CD4-positive, alpha-beta T cell treated with Interleukin-17A for 4 hours (primary cell): ENCODE measurements around the gene KCNAB1.

Experiments
- DNase-seq: peaks from one replicate; pipeline ENCODE4 v3.0.0-alpha.2; 2020; ENCODE audit warnings: mixed read lengths

KCNAB1 gene

DNA sequence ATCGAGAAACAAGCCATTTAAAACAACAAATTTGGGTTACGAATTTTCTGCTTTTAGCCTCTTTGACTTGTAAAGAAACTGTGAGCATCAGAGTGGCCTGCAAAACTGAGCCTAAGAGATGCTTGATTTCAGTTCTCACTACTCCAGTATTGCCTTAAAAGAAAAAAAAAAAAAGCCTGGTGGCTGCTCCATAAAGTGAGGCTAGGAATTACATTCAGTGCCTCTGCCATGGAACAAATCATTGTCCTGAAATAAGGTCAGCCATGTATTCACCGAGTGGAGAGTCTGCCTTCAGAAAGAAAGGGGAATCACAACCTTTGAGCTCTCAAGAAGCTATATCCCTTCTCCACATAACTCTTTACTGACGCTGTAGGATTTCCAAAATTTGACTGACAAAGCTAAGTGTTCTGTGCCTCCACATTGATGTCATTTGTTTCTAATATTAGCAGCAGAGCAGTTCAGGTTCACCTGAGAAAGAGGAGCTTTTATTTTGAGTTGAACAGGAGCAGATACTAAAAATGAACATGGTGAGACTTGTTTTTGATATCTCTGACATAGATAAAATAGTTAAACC is 297.3 kb downstream of the KCNAB1 start:
- DNase-seq = no peak

GRCh38 chr3:156418428-156418827 is 298.1 kb downstream of the KCNAB1 start:
- no peak for DNase-seq

DNA sequence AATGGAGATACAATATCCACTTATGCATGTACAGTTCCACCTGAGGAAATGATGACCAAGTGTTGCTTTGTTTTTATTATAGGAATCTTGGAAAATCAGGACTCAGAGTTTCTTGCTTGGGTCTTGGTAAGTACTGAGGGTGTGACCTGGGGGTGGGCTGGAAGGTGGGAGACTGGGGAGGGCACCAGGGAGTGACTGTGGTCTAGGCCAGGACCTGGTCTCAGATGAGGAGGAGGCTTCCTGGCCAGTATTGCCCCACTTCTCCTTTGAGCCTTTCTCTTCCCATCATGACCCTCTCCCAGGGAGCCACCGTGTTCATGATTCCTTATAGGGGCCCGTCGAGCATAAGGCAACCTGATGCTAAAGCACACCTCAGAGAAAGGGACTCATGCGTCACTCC is 301.2 kb downstream of the KCNAB1 start:
- DNase-seq = no peak

DNA sequence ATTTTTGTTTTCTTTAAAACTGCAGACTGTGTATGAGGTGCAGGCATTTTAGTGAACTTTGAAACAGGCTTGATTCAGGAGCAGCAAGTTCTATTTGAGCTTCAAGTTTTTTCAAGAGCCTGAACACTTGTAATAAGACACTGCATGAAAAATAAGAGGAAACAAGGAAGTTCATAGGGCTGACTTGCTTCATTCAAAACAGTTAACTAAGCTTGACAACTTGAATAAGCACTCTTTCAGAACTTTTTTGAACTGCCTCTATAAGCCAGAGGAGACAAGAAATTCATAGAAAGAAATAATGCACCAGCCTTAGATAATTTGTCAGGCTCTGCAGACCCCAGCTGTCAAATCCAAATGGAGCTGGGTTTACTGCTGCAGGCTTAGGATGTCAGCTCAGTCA is 304.4 kb downstream of the KCNAB1 start:
- no peak for DNase-seq

GRCh38 chr3:156425651-156426050 is 305.3 kb downstream of the KCNAB1 start:
- no peak for DNase-seq

- DNase-seq = no peak
Observed at GRCh38 chr3:156429125-156429524, 308.7 kb downstream of the KCNAB1 start.

DNA sequence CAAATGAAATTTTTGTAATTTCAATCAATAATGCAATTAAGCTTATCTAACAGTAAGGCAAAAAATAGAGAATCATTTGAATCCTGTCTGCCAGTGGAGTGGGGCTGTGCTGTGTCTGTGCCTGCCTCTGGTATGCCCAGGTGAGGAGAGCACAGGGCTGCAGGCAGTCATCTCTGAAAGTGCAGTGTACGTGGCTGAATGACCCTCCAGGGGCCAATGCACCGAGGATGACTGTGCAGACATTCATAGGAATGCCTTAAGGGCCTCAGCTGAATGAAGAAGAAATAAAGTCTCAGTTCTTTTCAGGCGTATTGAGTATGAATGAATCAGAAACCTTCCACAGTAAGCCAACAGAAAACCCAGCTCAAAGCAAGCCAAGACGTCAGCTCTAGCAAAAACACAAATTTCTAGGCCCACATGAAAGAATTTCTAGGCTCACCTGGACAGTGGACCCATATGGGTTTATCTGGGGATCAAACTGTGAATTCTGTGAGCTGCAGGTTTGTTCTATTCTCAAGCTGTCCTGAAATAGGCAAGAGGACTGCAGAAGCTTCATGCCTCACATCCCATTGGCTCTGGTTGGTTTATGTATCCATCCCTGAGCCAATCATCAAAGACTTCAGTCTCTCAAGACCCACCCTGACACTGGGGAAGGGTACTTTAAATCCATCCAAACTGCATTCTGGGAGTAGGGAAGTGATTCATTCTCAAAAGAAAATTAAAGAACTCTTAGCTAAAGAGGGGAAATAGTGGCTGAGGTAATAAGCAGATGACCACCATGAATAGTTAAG is 311.2 kb downstream of the KCNAB1 start:
- DNase-seq = no peak

DNA sequence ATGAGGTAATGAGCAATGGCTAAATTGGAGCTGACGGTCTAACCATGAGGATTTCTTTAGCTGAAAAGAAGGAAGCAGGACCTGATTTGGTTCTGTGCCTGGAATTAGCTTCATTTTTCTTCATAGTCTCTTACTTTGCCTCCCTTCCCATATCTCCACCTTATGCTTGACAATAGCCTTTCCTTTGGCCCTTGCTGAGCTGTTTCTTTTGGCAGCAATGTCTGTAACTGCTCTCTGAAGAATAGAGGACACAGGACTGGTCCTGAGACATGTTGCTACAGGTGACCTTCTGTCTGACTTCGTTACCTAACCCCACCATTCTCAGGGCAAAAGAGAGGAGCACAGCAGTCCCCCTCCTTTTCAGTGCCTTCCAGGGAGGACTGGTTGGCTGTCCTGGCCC is 312.2 kb downstream of the KCNAB1 start:
- no peak for DNase-seq

GRCh38 chr3:156433138-156433537 is 312.8 kb downstream of the KCNAB1 start:
- DNase-seq = no peak

- no peak for DNase-seq
Observed at GRCh38 chr3:156433910-156434309, 313.5 kb downstream of the KCNAB1 start.

- DNase-seq = no peak
Observed at GRCh38 chr3:156434921-156435320, 314.5 kb downstream of the KCNAB1 start.

GRCh38 chr3:156443079-156443478 is 322.7 kb downstream of the KCNAB1 start:
- no peak for DNase-seq

- DNase-seq = no peak
Observed at GRCh38 chr3:156445117-156446090, 325.0 kb downstream of the KCNAB1 start.

DNA sequence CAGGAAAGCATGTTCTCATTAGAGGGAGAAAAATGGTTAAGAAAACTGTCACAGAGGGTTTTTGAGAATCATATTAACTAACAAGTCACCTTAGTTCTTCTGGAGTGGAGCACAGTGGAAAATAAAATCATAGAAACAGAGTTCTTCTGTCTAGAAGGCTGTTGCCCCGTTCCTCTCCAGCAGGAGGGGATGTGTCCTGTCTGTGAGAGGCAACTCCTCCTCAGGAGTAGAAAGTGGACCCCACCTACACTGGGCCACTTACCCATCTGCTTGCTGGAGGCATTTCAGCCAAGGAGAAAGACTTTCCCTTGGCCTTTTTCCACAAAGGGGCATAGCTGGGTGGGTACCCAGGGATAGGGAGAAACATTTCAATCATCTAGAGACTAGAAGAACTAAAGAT is 327.9 kb downstream of the KCNAB1 start:
- DNase-seq = peak; percentile 51

GRCh38 chr3:156449710-156450574 is 329.6 kb downstream of the KCNAB1 start:
- no peak for DNase-seq

- DNase-seq = no peak
Observed at GRCh38 chr3:156455839-156456238, 335.5 kb downstream of the KCNAB1 start.

GRCh38 chr3:156456771-156457224 is 336.4 kb downstream of the KCNAB1 start:
- no peak for DNase-seq

- no peak for DNase-seq
Observed at GRCh38 chr3:156459434-156459833, 339.1 kb downstream of the KCNAB1 start.

DNA sequence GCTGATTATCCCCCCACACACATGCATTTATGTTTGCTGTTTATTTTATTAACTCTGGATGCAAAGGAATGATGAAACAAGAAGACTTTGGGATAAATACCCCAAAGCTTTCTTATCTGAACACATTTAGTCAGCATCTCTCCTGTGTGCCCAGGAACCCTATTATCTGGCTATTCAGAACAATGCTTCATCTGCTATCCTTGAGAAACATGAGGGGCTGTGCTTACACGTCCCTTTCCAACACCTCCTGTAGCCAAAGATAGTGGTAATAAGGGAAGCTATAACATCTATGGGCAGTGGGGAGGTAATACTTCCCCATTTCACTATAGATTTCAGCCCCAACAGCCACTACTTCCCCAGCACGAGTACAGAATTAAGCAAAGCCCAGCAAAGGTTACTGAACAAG is 339.8 kb downstream of the KCNAB1 start:
- no peak for DNase-seq

DNA sequence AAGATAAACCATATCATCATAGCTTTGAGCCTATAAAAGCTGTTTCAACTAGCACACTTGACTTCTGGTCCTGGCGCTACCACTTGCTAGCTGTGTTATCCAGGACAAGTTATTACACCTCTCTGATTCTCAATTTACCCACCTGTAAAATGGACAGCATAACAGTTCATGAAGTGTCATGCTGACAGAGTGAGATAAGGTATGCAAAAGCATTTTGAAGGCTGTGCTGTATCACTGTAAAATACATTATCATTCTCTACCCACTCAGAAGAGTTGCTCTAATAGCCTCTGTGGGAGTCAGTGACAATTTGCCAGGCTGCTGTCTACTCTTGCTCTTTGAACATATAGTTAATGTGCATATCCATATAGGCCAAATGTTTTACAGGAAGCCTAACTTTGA is 341.5 kb downstream of the KCNAB1 start:
- no peak for DNase-seq

DNA sequence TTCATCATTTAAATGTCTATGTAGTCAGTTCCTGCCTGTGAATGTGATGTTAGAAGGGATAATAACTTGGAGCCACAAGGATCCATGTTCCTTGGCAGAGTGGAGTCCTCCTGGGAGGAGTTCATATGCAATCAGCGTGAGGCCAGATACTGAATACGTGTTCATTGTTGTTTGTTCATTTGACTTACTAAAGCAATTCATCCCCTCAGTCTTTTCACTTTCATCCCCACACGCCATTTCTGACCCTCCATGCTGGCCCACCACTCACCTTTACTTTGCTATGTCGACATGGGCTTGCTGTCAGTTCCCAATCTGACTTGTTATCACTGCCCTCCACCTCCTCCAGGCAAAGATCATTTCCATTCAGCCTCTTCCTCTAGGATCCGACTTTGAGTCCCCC is 342.7 kb downstream of the KCNAB1 start:
- DNase-seq = no peak

GRCh38 chr3:156465194-156465593 is 344.8 kb downstream of the KCNAB1 start:
- no peak for DNase-seq
